Retina (tissue), 1 donor: Measurements from ENCODE around the gene ELN.
"Not testable (repeated sequence)": the region's sequence is repeated elsewhere in the genome, so short reads cannot be mapped to it uniquely, and the experiment has no call there.

Experiments
- DNase-seq: peaks from one replicate; pipeline ENCODE4 v3.0.0-alpha.2; 2016

ELN gene

DNA sequence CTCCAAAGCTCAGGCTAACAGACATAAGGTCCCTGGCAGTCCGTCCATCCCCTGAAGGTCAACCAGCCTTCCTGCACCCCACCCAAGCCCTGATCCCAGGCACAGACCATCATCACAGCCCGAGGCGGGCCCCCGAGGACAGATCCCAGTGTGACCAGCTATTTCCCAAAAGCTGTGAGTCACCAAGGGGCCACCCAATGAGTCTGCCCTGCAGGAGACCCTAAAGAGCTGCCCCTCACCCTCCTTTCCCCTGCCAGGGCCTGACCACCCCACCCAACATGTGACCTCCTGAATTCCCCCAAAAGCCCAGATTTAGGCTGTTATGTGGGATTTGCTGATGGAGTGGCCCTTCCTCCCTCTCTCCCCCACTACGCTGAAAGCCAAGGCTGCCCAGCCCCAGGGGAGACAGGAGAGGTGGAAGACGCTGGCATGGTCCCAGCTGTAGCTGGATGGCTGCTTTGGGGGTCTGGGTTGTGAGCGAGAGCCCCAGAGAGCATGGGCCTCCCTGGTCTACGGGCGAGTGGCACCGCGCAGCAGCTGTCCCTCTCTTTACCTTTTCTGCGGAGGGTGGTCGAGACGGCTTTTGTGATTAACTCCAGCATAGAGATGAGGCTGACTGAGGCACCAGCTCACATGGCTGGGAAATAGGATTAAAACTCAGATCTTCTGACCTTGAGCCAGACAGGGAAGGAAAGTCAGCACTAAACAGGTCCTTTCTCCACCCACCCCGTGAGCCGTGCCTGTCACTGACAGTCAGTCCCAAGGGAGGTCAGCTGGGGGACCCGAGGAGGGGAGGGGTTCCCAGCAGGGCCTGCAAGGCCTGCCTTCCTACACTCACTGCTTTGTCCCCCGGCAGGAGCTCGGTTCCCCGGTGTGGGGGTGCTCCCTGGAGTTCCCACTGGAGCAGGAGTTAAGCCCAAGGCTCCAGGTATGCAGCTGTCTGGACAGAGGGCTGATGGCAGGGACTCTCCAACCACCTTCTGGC, 16.7 kb downstream of the ELN start:
- no peak for DNase-seq

DNA sequence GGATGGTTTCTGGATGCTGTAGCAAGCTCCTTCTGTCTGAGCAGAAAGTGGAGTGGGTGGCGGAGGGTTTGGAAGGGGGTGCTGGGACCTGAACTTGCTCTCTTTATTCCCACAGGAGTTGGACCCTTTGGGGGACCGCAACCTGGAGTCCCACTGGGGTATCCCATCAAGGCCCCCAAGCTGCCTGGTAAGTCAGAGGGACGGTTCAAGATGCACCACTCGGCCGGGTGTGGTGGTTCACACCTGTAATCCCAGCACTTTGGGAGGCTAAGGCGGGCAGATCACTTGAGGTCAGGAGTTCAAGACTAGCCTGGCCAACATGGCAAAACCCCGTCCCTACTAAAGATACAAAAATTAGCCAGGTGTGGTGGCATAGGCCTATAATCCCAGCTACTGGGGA, 18.6 kb downstream of the ELN start:
- not testable (repeated sequence) for DNase-seq

DNA sequence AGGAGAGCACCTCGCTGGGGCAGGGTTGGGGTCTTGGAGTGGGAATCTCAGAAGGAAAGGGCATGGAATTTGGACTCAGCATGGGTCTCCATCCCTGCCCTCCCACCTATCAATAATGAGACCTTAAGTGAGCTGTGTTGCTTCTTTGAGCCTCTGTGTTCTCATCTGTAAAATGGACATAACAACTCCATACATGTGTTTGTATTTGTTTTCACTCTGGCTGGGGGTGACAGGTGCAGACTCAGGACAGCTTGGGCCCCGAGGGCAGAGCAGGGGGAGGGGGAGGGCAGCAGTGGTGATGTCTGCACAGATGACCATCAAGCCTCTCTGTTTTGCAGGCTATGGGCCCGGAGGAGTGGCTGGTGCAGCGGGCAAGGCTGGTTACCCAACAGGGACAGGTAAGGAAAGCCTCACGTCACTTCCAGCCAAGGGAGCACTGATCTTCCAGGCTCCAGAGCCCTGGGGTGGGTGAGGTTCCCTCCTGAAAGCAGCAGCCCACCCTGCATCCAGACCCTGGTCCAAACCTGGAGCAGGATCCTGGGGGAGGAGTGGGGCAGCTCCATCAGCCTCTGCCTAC, 19.9 kb downstream of the ELN start:
- no peak for DNase-seq

DNA sequence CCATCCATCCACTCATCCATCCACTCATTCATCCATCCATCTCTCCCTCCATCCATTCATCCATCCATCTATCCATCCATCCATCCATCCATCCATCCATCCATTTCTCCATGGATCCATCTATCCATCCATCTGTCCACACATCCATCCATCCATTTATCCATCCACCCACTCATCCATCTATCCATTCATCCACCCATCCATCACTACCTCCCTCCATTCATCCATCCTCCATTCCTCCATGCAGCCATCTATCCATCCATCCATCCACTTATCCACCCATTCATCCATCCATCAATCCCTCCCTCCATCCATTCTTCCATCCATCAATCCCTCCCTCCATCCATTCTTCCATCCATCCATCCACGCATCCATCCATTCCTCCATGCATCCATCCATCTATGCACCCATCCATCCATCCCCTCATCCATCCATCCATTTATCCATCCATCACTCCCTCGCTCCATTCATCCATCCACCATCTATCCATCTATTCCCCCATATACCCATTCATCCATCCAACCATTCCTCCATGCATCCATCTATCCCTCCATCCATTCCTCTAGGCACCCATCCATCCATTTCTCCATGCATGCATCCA, 21.1 kb downstream of the ELN start:
- no peak for DNase-seq

GRCh38 chr7:74049997-74050798, 22.2 kb downstream of the ELN start:
- no peak for DNase-seq

DNA sequence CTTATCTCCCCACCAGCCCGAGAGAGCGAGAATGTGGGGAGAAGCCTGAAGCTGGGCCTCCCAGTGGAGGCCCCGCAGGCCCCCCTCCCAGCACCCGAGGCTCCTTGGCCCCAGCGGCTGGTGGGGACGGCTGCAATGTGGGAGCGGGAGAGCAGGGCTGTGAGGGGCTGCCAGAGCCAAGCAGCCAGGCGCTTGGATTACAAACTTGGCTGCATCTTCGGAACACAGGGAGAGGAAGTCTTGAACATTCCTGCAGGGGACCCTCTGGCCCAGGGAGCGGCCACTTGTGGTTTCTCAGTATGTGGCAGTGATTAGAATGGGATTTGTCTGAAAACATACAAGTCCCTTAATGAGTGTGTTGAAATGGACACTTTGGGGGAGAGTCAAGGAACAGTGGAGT, 23.2 kb downstream of the ELN start:
- DNase-seq: no peak

DNA sequence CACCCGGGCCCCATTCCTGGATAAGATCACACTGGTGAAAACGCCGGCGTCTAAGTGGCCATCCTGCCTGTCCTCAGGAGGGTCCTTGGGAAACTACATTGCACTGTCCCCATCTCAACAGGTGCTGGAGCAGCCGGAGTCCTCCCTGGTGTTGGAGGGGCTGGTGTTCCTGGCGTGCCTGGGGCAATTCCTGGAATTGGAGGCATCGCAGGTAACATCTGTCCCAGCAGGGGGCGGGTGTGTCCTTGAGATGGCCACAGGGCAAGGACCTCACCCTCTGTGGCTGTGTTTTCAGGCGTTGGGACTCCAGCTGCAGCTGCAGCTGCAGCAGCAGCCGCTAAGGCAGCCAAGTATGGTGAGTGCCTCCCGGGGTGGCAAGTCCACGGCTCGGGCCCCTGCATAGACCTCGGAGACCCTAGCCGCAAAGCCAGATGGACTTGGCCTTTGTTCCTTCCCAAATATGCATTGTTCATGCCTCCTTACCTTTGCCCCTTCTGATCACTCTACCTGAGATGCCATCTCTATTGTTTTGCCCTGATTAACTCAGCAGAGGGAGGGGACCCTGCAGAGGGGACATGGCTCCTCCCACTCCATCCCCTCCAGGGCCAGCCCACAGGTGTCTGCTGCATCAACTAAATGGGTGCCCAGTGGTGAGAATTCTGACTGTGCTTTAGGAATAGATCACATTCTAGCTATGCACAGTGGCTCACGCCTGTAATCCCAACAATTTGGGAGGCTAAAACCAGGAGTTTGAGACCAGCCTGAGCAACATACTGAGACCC, 23.8 kb downstream of the ELN start:
- no peak for DNase-seq

- no peak for DNase-seq
These were observed 24.7 kb downstream of the ELN start for GRCh38 chr7:74052628-74053027.

- DNase-seq: no peak
These were observed 25.7 kb downstream of the ELN start for GRCh38 chr7:74053589-74054186.

DNA sequence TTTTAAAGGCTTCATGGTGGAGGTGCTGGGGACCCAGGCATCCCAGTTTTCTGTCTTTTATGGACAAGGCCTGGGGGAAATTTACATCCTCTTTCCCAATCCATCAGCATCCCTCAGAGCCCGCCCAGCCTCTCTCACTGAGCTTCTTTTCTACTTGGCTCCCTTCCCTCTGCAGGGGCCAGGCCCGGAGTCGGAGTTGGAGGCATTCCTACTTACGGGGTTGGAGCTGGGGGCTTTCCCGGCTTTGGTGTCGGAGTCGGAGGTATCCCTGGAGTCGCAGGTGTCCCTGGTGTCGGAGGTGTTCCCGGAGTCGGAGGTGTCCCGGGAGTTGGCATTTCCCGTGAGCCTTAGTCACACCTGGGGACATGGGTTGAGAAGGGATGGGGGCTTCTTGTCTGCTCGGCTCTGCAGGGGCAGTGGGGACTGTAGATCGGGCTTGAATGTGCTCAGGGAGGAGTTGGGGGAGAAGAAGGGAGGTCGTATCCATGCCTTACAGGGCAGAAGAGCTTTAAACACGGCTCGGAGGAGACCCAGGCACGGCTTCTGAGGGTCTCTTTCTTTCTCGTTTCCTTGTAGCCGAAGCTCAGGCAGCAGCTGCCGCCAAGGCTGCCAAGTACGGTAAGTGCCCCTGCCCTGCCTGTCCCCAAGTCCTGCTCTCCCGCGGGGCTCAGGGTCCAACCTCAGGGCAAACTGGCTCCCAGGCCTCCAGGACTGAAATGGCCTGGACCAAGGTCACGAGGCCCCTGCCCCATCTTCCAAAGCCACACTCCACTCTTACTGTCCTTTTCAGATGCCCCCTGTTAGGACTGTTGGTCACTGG, 28.3 kb downstream of the ELN start:
- no peak for DNase-seq

GRCh38 chr7:74057216-74057925, 29.4 kb downstream of the ELN start:
- no peak for DNase-seq

DNA sequence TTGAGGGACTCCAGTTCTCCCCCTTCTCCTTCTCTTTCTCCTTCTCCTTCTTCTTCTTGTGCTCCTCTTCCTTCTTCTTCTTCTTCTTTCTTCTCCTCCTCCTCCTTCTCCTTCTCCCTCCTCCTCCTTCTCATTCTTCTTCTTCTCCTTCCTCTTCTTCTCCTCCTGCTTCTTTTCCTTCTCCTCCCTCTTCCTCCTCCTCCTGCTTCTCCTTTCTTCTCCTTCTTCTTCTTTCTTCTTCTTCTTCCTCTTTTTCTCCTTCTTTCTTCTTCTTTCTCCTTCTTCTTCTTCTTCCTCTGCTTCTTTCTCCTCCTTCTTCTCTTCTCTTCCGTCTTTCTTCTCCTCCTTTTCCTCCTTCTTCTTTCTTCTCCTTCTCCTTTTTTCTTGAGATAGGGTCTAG, 30.0 kb downstream of the ELN start:
- no peak for DNase-seq

DNA sequence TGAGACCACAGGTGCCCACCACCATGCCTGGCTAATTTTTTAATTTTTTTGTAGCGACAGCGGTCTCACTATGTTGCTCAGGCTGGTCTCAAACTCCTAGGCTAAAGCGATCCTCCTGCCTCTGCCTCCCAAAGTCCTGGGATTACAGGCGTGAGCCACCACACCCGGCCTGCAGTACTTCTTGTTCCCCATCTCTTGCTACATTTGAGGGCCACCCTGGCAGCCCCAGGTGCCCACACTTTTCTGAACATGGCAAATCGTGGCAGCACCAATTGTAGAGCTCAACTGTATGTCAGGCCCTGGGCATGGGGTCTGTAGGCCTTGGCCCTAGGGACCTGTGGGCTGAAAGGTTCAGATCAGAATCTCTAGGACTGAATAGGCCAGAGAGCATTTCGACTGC, 30.5 kb downstream of the ELN start:
- DNase-seq: no peak

DNA sequence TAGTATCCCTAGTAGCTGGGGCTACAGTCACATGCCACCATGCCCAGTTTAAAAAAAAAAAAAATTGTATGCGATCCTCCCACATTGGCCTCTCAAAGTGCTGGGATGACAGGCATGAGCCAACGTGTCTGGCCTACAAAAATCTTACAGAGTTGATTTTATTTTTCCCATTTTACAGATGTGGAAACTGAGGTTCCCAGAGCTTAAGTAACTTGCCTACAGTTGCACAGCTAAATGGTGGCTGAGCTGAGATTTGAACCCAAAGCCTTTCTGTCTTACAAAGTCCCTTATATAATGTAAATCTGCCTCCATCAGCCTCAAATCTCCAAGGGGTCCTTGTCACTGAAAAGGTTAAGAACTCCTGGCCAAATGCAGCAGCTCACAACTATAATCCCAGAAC, 31.1 kb downstream of the ELN start:
- DNase-seq: no peak

DNA sequence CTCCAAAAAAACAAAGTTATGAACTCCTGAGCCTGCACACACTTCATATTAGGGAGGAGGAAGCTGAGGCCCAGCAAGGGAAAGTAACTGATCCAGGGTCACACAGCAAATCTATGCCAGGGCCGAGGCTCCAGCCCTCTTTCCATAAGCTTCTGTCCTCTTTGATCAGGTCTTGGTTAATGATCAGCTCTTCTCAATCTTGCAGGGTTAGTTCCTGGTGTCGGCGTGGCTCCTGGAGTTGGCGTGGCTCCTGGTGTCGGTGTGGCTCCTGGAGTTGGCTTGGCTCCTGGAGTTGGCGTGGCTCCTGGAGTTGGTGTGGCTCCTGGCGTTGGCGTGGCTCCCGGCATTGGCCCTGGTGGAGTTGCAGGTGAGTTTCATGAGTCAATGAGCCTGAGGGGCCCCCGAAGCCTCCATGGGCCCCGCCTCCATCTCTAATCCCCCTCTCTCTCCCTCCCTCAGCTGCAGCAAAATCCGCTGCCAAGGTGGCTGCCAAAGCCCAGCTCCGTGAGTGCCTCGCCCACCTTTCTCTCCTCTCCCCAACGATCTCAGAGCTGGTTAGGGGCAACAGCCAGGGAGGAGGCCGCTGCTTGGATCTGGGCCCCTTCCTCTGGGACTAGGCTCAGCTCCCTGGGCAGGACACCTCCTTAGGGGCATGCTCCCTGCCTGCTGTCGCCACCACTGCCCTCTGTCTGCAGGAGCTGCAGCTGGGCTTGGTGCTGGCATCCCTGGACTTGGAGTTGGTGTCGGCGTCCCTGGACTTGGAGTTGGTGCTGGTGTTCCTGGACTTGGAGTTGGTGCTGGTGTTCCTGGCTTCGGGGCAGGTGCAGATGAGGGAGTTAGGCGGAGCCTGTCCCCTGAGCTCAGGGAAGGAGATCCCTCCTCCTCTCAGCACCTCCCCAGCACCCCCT, 32.0 kb downstream of the ELN start:
- no peak for DNase-seq

DNA sequence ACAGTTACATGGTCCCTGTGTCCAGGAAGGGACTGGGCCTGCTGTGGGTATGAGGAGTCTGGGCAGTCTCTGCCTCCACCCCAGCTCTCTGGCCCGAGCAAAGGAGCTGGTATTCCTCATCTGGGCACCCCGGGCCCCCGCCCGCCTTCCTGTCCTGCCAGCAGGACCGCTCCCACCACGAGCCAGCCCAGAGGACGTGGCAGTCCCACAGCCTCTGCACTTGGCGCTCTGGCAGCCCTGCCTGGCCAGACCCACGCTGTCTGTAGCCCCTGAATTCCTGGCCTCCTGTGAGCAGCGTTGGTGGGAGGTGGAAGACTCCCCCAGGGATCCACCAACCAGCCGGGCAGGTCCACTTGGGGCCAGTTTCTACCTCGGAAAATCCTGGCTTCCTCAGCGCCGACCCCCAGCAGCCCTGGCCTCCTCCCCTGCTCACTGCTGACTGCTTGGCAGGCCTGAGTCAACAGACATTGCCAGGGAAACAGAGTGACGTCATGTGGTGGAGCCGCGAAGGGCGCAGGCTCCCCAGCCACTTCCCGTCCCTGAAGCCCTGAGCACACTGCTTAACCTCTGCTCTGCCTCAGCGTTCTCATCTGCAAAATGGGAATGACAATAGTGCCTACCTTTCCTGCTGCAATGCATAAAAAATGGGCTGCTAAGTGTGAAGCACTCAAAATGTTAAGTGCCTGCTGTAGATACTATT, 34.0 kb downstream of the ELN start:
- DNase-seq: no peak

DNA sequence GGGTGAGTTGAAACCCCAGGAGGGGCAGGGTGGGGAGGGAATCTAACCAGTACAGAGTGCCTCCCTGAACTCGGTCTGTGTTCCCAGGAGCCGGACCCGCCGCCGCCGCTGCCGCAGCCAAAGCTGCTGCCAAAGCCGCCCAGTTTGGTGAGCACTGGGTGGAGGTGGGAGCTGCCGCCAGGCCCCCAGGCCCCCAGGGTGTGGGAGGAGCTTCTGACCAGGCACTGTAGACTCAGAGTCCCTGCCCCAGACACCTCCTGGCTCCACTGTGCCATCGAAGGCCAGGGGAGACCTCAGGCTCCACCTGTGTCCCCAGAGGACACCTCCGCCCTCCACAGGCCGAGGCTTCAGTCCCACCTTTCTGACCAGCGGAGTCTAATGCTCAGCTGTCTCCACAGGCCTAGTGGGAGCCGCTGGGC, 35.3 kb downstream of the ELN start:
- no peak for DNase-seq

DNA sequence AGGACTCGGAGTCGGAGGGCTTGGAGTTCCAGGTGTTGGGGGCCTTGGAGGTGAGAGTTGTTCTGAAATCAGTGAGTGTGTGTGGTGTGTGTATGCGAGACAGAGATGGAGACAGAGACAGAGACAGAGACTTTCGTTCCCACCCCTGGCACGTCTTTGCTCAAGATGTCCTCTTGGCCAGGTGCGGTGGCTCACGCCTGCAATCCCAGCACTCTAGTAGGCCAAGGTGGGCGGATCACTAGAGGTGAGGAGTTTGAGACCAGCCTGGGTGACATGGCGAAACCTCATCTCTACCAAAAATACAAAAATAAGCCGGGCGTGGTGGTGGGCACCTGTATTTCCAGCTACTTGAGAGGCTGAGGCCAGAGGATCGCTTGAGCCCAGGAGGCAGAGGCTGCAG, 35.7 kb downstream of the ELN start:
- DNase-seq: no peak

DNA sequence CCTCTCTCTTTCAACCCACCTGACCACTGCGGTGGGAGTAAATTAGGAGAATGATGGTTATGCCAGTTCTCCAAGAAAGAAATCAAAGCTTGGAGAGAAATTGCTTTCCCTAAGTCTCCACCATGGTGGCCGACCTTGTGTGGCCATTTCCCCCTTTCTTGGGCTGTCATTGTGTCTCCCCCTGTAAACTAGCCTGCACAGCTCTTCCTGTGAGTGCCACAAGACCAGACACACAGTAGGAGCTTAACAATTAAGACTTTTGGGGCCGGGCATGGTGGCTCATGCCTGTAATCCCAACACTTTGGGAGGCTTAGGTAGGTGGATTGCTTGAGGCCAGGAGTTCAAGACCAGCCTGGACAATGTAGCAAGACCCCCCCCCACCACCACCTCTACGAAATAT, 36.7 kb downstream of the ELN start:
- DNase-seq: no peak
